HG02973 (cell line): ENCODE data around the gene PRF1.
"Not testable (repeated sequence)": the region's sequence is repeated elsewhere in the genome, so short reads cannot be mapped to it uniquely, and the experiment has no call there.

Experiments
- ATAC-seq: cut with Tn5 transposase; IDR thresholded peaks from one replicate; pipeline ENCODE4 v1.9.1; 2021; ENCODE audit warnings: moderate library complexity; ENCODE audit not compliant: unreplicated experiment

The PRF1 gene

GRCh38 chr10:70617798-70618568, 15.4 kb upstream of the PRF1 start:
- ATAC-seq, result no peak

DNA sequence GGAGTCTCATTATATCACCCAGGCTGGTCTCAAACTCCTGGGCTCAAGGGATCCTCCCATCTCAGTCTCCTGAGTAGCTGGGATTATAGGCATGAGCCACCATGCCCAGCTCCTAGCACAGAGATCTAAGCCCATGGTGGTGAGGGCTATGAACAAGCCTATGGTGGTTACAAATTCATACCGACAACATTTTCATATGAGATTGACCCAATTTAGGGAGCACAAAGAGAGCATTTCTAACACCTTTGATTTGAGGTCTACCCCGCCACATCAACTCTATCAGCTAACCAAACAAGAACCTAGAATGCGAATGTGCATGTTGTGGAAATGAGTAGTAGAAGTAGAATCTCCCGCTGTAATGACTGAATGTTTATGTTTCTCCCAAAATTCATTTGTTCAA, 14.2 kb upstream of the PRF1 start:
- ATAC-seq, result no peak

DNA sequence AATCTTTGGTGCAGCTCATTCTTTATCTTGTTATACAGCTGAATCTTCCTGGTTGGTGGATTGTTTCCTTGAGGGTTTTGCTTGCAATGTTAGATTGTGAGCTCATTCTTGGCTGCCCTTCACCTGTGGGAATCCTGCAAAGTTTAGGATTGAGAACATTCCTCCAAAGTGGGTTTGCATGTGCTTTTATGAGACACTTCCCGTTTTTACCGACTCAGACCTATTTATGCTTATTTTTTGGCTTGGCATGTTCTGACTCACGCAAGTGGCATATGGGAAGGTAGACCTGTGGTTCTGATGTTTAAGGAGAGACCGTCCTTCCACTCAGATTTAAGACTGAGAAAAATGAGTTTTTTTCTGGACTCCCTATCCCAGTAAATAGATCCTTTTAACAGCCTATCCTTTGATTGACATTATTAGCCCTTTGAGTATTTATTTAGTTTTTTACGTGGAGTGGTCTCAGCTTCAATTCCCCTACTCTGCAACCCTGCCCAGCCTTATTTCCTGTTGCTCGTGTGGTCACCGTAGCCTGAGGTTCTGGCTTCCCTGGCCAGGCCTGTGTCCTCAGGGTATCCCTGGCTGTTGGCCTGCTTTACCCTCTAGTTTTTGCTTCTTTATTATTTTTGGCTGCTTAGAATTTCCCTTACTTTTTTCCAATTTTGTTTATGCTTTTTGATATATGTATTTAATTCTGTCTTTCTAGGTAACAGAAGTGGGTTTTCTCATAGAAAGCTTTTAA, 13.4 kb upstream of the PRF1 start:
- no peak for ATAC-seq

GRCh38 chr10:70615211-70615610, 12.7 kb upstream of the PRF1 start:
- ATAC-seq, result no peak

GRCh38 chr10:70614364-70614763, 11.8 kb upstream of the PRF1 start:
- not testable (repeated sequence) for ATAC-seq

GRCh38 chr10:70613941-70614340, 11.4 kb upstream of the PRF1 start:
- no peak for ATAC-seq

GRCh38 chr10:70607936-70608335, 5.4 kb upstream of the PRF1 start:
- ATAC-seq, result no peak

GRCh38 chr10:70605161-70605560, 2.6 kb upstream of the PRF1 start:
- ATAC-seq, result no peak

DNA sequence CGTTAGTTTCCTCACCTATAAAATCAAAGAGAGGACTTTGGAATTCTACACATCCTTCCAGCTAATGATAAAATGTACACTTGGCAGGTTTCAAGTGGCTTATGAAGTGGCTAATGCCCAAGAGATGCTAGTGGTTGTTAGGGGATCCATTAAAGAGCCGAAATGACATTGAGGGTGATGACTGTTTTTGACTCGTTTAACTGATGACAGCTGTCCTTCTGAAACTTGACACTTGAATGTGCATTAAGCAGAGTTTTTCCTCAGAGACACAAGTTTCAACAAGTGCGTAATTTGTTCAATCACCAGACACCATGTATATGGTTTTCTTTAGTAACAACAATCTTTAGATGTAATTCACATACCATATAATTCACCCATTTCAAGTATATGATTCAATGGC, 1.6 kb upstream of the PRF1 start:
- ATAC-seq, result no peak

GRCh38 chr10:70603449-70603801, 884 bp upstream of the PRF1 start:
- no peak for ATAC-seq

DNA sequence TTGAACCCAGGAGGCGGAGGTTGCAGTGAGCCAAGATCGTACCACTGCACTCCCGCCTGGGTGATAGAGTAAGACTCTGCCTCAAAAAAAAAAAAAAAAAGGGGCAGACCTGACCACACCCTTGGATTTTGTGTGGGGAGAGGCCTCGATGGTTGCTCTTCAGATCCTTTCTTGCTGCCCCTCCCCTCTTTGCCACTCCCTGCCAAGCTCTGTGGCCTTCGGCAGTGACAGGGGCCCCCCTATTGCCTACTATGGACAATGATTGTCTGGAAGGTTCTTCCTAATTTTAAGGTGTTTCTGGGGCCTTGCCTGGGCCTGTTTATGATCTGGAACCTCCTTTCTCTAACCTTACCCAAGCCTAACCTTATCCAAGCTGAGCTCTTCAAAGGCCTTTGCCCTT, 795 bp downstream of the PRF1 start:
- no peak for ATAC-seq

DNA sequence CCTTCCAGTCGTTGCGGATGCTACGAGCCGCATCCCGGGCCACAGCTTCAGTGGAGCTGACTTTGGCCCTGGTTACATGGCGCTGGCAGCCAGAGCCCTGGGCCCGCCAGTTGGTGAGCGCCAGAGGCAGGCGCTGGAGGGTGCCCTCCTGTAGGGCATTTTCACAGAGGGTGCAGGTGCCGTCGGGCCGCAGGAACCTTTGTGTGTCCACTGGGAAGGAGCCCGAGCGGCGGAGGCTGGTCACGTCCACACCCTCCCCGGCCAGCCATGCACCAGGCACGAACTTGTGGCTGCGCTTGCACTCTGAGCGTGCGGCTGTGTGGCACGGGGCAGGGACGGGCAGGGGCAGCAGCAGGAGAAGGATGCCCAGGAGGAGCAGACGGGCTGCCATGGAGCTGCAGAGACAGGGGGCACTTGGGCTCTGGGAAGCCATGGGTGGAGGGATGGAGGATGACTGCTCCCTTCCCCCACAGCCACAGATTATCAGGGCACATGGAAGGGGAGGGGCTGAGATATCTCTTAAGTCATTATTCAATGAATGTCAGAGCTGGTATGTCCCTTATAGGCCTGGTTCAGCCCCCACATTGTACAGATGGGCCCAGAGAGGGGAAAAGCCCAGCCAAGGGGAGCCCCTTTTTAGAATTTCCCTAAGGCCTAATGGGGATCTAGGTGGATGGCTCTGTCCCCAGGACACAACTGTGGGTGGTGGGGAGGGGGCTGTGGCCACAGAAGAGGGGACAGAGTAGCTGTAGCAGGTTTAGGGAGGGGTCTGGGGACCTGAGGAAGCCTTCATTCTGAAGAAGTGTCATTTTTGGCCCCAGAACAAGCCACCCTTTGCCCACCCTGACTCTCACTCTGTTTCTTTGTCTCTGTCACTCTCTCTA, 1.8 kb downstream of the PRF1 start:
- ATAC-seq, result no peak

DNA sequence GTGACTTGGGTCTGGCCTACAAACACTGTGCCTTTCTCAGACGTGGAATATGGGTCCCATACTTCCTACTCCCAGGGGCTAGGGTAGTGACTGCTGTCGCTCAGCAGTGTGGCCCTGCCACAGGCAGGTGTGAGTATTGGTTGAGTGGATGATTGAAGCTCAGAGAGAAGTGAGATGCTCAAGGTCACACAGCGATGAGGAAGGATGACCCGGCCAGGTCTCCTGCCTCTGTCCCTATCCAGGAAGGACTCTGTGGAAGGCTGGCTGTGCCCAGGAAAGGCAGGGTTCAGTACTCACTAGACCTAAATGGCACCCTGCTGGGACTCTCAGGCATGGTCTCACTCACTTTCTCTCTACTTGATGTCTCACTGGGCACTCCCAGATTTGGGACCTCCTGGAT, 2.8 kb downstream of the PRF1 start:
- no peak for ATAC-seq

GRCh38 chr10:70599319-70599718, 3.2 kb downstream of the PRF1 start:
- ATAC-seq, result no peak

DNA sequence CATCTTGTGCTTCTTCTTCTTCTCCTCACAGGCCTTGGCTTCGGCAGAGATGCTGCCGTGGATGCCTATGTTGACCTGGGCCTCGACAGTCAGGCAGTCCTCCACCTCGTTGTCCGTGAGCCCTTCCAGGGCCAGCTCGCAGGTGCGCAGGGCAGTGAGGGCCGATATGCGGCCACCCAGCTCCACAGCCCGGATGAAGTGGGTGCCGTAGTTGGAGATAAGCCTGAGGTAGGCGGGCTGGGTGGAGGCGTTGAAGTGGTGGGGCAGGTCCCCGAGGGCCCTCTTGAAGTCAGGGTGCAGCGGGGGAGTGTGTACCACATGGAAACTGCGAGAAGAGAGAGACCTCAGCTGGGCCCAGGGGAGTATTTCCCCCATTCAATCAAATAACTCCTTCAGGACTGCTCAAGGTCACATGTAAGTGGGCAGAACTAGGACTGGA, 3.7 kb downstream of the PRF1 start:
- ATAC-seq, result no peak

- ATAC-seq, result no peak
Observed at GRCh38 chr10:70597856-70598815, 4.4 kb downstream of the PRF1 start.

DNA sequence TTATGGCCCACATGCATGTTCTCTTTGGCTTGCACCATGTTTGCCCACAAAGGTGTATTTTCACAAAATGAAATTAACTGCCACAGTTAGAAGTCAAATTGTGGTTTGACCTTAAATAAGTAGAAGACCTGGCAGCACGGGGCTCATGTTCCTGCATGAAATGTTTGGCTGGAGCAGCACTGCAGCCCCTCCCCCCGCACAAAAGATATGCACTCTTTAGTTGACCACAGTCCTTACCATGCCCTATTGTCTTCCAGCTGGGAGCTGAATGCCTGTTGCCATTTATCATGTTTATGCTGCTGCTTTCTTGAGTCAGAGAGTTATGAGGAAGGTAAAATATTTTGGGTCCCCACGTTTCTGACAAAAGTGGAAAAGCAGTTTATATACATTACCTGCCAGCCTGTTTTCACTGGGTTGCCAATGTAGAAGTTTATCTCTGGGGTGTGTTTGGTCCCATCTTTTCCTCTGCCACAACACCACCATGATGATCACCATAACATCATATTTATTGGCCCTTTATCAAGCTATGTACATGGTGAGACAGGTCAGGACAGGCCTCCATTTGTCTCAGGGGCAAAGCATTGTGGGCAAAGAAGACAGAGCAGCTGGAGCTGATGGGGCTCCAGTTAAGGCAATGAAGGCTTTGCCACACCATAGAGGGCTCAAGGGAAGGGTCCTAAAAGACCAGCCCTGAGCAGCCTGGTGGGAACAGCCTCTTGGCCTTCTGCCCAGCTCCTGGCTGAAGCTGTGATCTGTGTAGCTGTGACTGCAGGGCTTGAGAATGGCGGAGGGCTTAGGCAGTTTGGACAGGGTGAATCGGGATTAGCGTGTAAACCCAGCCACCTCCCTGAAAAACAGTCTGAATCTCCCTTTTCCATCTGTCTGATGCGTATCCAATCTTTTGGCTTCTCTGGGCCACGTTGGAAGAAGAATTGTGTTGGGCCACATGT, 5.4 kb downstream of the PRF1 start:
- no peak for ATAC-seq

- ATAC-seq, result no peak
Observed at GRCh38 chr10:70596110-70596798, 6.3 kb downstream of the PRF1 start.

DNA sequence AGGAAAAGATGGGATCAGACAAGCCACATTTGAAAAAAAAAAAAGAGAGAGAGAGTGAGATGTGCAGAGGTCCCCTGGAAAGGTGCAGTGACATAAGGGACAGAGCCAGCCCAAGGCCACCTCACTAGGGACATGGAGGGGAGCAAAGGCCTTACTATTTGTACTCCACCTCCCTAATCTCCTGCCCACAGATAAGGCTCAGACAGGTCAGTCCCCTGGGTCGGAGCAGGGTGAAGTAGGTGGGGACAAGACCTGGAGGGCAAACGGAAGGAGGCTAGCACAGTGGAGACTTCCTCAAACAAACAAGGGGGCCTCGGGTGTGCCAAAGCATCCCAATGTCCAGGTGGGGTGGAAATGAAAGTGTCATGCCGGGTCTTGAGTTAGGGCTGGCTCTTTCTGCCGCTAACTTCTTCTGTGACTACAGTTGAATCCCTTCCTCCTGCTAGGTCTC, 7.0 kb downstream of the PRF1 start:
- ATAC-seq, result no peak
